B cell (primary cell): ENCODE data around the gene EXOSC6.
"Not testable (repeated sequence)": the region's sequence is repeated elsewhere in the genome, so short reads cannot be mapped to it uniquely, and the experiment has no call there.

ENCODE experiments used
- EZH2 ChIP-seq: IDR thresholded peaks from 2 replicates; pipeline ENCODE4 v1.6.1; 2012; ENCODE audit warnings: borderline replicate concordance, low read depth, mild to moderate bottlenecking, moderate library complexity, low read length; ENCODE audit not compliant: insufficient read depth, poor library complexity, severe bottlenecking
- TF ChIP-seq, protein P1 (sequence below): fragments of 200-600 bp; IDR thresholded peaks from one replicate; pipeline ENCODE4 v1.8.0; 2022; ENCODE audit warnings: antibody characterized with exemption, mild to moderate bottlenecking

DNA sequence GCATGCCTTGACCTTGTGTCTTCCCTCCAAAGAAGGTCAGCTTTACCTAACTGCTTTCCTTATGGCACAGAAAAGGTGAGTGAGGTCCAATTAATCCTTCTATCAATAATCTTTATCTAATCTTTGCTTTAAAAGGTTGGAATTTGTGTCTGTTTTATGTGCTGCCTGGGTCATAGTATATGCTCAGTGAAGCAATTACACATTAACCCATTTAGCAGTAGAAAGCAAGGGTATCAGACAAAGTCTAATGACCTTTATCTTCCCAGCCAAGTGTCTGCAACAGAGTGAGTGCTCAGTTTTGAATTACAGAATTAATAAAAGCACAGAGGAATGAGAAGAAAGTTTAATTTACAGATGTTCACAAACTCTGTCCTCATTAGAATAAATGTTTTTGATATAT lies 25.7 kb downstream of the EXOSC6 start:
- TF ChIP-seq, protein P1, sequence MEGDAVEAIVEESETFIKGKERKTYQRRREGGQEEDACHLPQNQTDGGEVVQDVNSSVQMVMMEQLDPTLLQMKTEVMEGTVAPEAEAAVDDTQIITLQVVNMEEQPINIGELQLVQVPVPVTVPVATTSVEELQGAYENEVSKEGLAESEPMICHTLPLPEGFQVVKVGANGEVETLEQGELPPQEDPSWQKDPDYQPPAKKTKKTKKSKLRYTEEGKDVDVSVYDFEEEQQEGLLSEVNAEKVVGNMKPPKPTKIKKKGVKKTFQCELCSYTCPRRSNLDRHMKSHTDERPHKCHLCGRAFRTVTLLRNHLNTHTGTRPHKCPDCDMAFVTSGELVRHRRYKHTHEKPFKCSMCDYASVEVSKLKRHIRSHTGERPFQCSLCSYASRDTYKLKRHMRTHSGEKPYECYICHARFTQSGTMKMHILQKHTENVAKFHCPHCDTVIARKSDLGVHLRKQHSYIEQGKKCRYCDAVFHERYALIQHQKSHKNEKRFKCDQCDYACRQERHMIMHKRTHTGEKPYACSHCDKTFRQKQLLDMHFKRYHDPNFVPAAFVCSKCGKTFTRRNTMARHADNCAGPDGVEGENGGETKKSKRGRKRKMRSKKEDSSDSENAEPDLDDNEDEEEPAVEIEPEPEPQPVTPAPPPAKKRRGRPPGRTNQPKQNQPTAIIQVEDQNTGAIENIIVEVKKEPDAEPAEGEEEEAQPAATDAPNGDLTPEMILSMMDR = not testable (repeated sequence)
- TF ChIP-seq EZH2 = not testable (repeated sequence)
